ENCODE data around the gene MAP2K1.

GRCh38 chr15:66505430-66505811, 118.7 kb downstream of the MAP2K1 start:
- TF ChIP-seq CTCF (IDR thresholded peaks at IDR 0.05; ENCODE audit: poor library complexity) (no peak), EZH2 (IDR thresholded peaks at IDR 0.05; ENCODE audit: borderline replicate concordance) (no peak), EZH2phosphoT487 (IDR thresholded peaks at IDR 0.05; ENCODE audit: low read depth, severe bottlenecking, unreplicated experiment) (no peak)

All from hepatocyte (in vitro differentiated cells).